HEK293 (cell line): ENCODE results near the gene ZFHX3.

Source experiments
- CTCF ChIA-PET: fragments of 350-600 bp; formaldehyde crosslinking; extraction: SDS; loops from one replicate; lab custom pipeline; 2021; ENCODE audit warnings: antibody characterized with exemption; lab: Yijun Ruan, JAX
- POLR2A ChIA-PET: fragments of 300-600 bp; formaldehyde crosslinking; extraction: SDS; loops from one replicate; lab custom pipeline; 2020; ENCODE audit warnings: antibody characterized with exemption, inconsistent platforms; lab: Yijun Ruan, JAX
- H3K27ac ChIP-seq: fragments of 200-500 bp; sonication (Bioruptor generic); 2 replicates; pipeline ENCODE4 v1.5.1; 2014; ENCODE audit warnings: low read depth, low read length, control low read depth, inconsistent platforms; ENCODE audit errors: extremely low read depth
- H3K36me3 ChIP-seq, 2 experiments: fragments of 200-500 bp in 1 of 2; sonication (Bioruptor generic) in 1 of 2; 1 replicate in 1 of 2; 2 replicates in 1 of 2; pipeline ENCODE4 v1.5.1; 2014 to 2017; ENCODE audit warnings: inconsistent platforms in 2 of 2, low read length in 2 of 2; ENCODE audit not compliant: control insufficient read depth in 2 of 2, insufficient read depth in 1 of 2
- H3K4me1 ChIP-seq: fragments of 200-500 bp; sonication (Bioruptor generic); 2 replicates; pipeline ENCODE4 v1.5.1; 2014; ENCODE audit warnings: mild to moderate bottlenecking, low read length, inconsistent platforms; ENCODE audit not compliant: control insufficient read depth, insufficient read depth
- H3K4me3 ChIP-seq: 2 replicates; pipeline ENCODE4 v1.5.1; 2011; ENCODE audit warnings: low read depth, mild to moderate bottlenecking, control low read depth, low read length, moderate library complexity
- H3K9me3 ChIP-seq: fragments of 200-500 bp; sonication (Bioruptor generic); 2 replicates; pipeline ENCODE4 v1.5.1; 2014; ENCODE audit warnings: low read depth, low read length, inconsistent platforms; ENCODE audit not compliant: control insufficient read depth, insufficient read depth
- HOXD13 ChIP-seq: sonication (generic); formaldehyde crosslinking; IDR thresholded peaks from 2 replicates; pipeline ENCODE4 v1.8.0; 2022; ENCODE audit warnings: missing genetic modification reagents, borderline replicate concordance
- KLF1 ChIP-seq: fragments of 450-650 bp; formaldehyde crosslinking; IDR thresholded peaks from 2 replicates; pipeline ENCODE4 v1.5.1; 2016; ENCODE audit warnings: missing biosample characterization, missing genetic modification characterization
- KLF16 ChIP-seq: fragments of 450-650 bp; formaldehyde crosslinking; IDR thresholded peaks from 2 replicates; pipeline ENCODE4 v1.5.1; 2017; ENCODE audit warnings: missing biosample characterization, missing genetic modification characterization
- ZNF132 ChIP-seq: fragments of 450-650 bp; formaldehyde crosslinking; IDR thresholded peaks from 2 replicates; pipeline ENCODE4 v1.5.1; 2017; ENCODE audit warnings: missing biosample characterization, missing genetic modification characterization, borderline replicate concordance
- ZNF324 ChIP-seq: fragments of 450-650 bp; formaldehyde crosslinking; IDR thresholded peaks from 2 replicates; pipeline ENCODE4 v1.5.1; 2016; ENCODE audit warnings: missing biosample characterization, missing genetic modification characterization
- TF ChIP-seq, protein P1 (sequence below): fragments of 450-650 bp; formaldehyde crosslinking; IDR thresholded peaks from 2 replicates; pipeline ENCODE4 v1.5.1; 2016; ENCODE audit warnings: missing biosample characterization, missing genetic modification characterization
- TF ChIP-seq, protein P2 (sequence below): fragments of 450-650 bp; formaldehyde crosslinking; IDR thresholded peaks from 2 replicates; pipeline ENCODE4 v1.5.1; 2016; ENCODE audit warnings: missing biosample characterization, missing genetic modification characterization
- TF ChIP-seq, protein P3 (sequence below): fragments of 450-650 bp; formaldehyde crosslinking; conservative IDR thresholded peaks from 2 replicates; pipeline ENCODE4 v1.5.1; 2016; ENCODE audit warnings: low read depth, missing biosample characterization, missing genetic modification characterization
- TF ChIP-seq, protein P4 (sequence below): fragments of 450-650 bp; formaldehyde crosslinking; optimal IDR thresholded peaks from 2 replicates; pipeline ENCODE3; 2016; ENCODE audit warnings: missing biosample characterization, mild to moderate bottlenecking, missing genetic modification characterization
- TF ChIP-seq, protein P5 (sequence below): fragments of 450-650 bp; formaldehyde crosslinking; IDR thresholded peaks from 2 replicates; pipeline ENCODE4 v1.5.1; 2017; ENCODE audit warnings: missing biosample characterization, missing genetic modification characterization

The ZFHX3 gene

DNA sequence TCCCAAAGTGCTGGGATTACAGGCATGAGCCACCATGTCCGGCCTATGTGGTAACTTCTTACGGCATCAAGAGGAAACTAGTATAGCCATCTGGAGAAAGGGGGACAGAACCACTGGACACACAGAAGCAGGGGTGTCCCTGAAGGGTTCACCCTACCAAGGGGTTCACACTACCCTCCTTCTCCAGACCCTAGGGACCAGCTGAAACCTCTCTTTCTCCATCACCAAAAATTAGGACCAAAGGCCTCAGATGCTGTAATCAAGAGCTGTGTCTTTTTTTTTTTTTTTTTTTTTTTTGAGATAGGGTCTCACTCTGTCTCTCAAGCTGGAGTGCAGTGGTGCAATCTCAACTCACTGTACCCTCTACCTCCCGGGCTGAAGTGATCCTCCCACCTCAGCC is 33.2 kb downstream of the ZFHX3 start:
- POLR2A ChIA-PET, result interaction anchor here (0.7 kb wide), 1 partner anchor 21 kb away, joined by 3 read pairs; no protein-coding TSS in a partner anchor
- Histone ChIP-seq H3K9me3 (no peaks in the 10 kb centered on the region), H3K4me1 (peaks cover 11% of the 10 kb centered on the region), H3K4me3 (no peak overlapping the region), H3K27ac (no peak overlapping the region), H3K36me3 (no peaks in the 10 kb centered on the region)
- TF ChIP-seq, protein P1, sequence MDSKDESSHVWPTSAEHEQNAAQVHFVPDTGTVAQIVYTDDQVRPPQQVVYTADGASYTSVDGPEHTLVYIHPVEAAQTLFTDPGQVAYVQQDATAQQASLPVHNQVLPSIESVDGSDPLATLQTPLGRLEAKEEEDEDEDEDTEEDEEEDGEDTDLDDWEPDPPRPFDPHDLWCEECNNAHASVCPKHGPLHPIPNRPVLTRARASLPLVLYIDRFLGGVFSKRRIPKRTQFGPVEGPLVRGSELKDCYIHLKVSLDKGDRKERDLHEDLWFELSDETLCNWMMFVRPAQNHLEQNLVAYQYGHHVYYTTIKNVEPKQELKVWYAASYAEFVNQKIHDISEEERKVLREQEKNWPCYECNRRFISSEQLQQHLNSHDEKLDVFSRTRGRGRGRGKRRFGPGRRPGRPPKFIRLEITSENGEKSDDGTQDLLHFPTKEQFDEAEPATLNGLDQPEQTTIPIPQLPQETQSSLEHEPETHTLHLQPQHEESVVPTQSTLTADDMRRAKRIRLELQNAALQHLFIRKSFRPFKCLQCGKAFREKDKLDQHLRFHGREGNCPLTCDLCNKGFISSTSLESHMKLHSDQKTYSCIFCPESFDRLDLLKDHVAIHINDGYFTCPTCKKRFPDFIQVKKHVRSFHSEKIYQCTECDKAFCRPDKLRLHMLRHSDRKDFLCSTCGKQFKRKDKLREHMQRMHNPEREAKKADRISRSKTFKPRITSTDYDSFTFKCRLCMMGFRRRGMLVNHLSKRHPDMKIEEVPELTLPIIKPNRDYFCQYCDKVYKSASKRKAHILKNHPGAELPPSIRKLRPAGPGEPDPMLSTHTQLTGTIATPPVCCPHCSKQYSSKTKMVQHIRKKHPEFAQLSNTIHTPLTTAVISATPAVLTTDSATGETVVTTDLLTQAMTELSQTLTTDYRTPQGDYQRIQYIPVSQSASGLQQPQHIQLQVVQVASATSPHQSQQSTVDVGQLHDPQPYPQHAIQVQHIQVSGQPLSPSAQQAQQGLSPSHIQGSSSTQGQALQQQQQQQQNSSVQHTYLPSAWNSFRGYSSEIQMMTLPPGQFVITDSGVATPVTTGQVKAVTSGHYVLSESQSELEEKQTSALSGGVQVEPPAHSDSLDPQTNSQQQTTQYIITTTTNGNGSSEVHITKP (tag by site-specific recombination), result peak; percentile 93
- TF ChIP-seq HOXD13, result no peak
- no peak for TF ChIP-seq KLF16 (tag by site-specific recombination)
- TF ChIP-seq, protein P2, sequence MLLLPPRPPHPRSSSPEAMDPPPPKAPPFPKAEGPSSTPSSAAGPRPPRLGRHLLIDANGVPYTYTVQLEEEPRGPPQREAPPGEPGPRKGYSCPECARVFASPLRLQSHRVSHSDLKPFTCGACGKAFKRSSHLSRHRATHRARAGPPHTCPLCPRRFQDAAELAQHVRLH, result no peak
- TF ChIP-seq, protein P3, sequence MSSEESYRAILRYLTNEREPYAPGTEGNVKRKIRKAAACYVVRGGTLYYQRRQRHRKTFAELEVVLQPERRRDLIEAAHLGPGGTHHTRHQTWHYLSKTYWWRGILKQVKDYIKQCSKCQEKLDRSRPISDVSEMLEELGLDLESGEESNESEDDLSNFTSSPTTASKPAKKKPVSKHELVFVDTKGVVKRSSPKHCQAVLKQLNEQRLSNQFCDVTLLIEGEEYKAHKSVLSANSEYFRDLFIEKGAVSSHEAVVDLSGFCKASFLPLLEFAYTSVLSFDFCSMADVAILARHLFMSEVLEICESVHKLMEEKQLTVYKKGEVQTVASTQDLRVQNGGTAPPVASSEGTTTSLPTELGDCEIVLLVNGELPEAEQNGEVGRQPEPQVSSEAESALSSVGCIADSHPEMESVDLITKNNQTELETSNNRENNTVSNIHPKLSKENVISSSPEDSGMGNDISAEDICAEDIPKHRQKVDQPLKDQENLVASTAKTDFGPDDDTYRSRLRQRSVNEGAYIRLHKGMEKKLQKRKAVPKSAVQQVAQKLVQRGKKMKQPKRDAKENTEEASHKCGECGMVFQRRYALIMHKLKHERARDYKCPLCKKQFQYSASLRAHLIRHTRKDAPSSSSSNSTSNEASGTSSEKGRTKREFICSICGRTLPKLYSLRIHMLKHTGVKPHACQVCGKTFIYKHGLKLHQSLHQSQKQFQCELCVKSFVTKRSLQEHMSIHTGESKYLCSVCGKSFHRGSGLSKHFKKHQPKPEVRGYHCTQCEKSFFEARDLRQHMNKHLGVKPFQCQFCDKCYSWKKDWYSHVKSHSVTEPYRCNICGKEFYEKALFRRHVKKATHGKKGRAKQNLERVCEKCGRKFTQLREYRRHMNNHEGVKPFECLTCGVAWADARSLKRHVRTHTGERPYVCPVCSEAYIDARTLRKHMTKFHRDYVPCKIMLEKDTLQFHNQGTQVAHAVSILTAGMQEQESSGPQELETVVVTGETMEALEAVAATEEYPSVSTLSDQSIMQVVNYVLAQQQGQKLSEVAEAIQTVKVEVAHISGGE, result no peak
- no peak for TF ChIP-seq ZNF132 (tag by site-specific recombination)
- TF ChIP-seq, protein P4, sequence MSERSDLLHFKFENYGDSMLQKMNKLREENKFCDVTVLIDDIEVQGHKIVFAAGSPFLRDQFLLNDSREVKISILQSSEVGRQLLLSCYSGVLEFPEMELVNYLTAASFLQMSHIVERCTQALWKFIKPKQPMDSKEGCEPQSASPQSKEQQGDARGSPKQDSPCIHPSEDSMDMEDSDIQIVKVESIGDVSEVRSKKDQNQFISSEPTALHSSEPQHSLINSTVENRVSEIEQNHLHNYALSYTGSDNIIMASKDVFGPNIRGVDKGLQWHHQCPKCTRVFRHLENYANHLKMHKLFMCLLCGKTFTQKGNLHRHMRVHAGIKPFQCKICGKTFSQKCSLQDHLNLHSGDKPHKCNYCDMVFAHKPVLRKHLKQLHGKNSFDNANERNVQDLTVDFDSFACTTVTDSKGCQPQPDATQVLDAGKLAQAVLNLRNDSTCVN (tag by site-specific recombination), result no peak
- CTCF ChIA-PET, result interaction anchor here (0.8 kb wide), 1 partner anchor 14 kb away, joined by 3 read pairs; no protein-coding TSS in a partner anchor

DNA sequence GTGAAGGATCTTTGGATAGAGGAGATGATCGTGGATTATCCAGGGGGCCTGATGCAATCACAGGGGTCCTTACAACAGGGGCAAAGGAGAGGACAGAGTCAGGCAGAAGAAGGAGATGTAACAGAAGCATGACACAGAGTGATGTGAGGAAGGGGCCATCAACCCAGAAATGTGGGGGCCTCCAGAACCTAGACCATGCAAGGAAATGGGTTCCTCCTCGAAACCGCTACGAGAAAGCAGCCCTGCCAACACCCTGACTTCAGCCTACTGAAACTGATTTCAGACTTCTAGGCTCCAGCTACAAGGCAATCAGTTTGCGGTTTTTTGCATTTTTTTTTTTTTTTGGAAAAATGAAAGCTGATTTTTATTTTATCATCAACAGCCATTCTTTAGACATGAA is 34.0 kb downstream of the ZFHX3 start:
- POLR2A ChIA-PET, result interaction anchor here (0.7 kb wide), 1 partner anchor 22 kb away, joined by 3 read pairs; no protein-coding TSS in a partner anchor
- Histone ChIP-seq H3K4me1 (peaks cover 8% of the 10 kb centered on the region), H3K27ac (no peak overlapping the region), H3K9me3 (no peaks in the 10 kb centered on the region), H3K4me3 (no peak overlapping the region), H3K36me3 (no peaks in the 10 kb centered on the region)
- no peak for TF ChIP-seq KLF1 (tag by site-specific recombination)
- TF ChIP-seq, protein P5, sequence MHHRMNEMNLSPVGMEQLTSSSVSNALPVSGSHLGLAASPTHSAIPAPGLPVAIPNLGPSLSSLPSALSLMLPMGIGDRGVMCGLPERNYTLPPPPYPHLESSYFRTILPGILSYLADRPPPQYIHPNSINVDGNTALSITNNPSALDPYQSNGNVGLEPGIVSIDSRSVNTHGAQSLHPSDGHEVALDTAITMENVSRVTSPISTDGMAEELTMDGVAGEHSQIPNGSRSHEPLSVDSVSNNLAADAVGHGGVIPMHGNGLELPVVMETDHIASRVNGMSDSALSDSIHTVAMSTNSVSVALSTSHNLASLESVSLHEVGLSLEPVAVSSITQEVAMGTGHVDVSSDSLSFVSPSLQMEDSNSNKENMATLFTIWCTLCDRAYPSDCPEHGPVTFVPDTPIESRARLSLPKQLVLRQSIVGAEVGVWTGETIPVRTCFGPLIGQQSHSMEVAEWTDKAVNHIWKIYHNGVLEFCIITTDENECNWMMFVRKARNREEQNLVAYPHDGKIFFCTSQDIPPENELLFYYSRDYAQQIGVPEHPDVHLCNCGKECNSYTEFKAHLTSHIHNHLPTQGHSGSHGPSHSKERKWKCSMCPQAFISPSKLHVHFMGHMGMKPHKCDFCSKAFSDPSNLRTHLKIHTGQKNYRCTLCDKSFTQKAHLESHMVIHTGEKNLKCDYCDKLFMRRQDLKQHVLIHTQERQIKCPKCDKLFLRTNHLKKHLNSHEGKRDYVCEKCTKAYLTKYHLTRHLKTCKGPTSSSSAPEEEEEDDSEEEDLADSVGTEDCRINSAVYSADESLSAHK (tag by site-specific recombination), result peak; percentile 87
- no peak for TF ChIP-seq ZNF324 (tag by site-specific recombination)
- CTCF ChIA-PET, result interaction anchor here (1.7 kb wide), 1 partner anchor 19 kb away, joined by 3 read pairs; no protein-coding TSS in a partner anchor
